Globus pallidus (tissue), 1 donor: Measurements from ENCODE around the gene CELSR1.

ENCODE experiments used
- DNase-seq: peaks from one replicate; pipeline ENCODE4 v3.0.0-alpha.2; 2015; ENCODE audit warnings: low spot score

The CELSR1 gene, protein sequence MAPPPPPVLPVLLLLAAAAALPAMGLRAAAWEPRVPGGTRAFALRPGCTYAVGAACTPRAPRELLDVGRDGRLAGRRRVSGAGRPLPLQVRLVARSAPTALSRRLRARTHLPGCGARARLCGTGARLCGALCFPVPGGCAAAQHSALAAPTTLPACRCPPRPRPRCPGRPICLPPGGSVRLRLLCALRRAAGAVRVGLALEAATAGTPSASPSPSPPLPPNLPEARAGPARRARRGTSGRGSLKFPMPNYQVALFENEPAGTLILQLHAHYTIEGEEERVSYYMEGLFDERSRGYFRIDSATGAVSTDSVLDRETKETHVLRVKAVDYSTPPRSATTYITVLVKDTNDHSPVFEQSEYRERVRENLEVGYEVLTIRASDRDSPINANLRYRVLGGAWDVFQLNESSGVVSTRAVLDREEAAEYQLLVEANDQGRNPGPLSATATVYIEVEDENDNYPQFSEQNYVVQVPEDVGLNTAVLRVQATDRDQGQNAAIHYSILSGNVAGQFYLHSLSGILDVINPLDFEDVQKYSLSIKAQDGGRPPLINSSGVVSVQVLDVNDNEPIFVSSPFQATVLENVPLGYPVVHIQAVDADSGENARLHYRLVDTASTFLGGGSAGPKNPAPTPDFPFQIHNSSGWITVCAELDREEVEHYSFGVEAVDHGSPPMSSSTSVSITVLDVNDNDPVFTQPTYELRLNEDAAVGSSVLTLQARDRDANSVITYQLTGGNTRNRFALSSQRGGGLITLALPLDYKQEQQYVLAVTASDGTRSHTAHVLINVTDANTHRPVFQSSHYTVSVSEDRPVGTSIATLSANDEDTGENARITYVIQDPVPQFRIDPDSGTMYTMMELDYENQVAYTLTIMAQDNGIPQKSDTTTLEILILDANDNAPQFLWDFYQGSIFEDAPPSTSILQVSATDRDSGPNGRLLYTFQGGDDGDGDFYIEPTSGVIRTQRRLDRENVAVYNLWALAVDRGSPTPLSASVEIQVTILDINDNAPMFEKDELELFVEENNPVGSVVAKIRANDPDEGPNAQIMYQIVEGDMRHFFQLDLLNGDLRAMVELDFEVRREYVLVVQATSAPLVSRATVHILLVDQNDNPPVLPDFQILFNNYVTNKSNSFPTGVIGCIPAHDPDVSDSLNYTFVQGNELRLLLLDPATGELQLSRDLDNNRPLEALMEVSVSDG (N-terminal part only)

GRCh38 chr22:46537225-46537945, at the start of gene CELSR1:
Gene CELSR1, minus strand, starts transcription at chr22:46537620. Its CDS starts 450 bp downstream, at chr22:46537170.
- DNase-seq = no peak

GRCh38 chr22:46587061-46587460, 49.6 kb upstream of the CELSR1 start:
- no peak for DNase-seq

GRCh38 chr22:46586531-46587011, 49.2 kb upstream of the CELSR1 start:
- no peak for DNase-seq

GRCh38 chr22:46586123-46586519, 48.7 kb upstream of the CELSR1 start:
- DNase-seq = no peak

- no peak for DNase-seq
Measured at GRCh38 chr22:46585340-46586122, 48.1 kb upstream of the CELSR1 start.

- DNase-seq = no peak
Measured at GRCh38 chr22:46584081-46584921, 46.9 kb upstream of the CELSR1 start.

DNA sequence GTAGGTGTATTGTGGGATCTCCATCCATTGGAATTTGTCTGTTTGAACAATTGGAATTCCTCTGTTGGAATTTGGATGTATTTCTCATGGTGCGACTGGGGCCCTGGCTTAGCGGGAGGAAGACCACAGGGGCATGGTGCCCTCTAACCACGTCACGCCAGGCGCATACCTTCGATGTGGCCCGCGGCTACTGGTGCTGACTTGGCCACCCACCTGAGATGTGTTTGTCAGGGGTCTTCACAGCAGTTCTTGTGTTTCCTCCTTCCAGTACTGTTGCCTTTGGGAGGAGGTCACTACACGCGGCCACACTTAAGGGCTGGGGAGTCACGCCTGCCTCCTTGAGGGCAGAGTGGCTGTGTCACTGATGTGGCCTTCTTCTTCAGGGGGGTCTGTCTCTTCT, 46.2 kb upstream of the CELSR1 start:
- no peak for DNase-seq

DNA sequence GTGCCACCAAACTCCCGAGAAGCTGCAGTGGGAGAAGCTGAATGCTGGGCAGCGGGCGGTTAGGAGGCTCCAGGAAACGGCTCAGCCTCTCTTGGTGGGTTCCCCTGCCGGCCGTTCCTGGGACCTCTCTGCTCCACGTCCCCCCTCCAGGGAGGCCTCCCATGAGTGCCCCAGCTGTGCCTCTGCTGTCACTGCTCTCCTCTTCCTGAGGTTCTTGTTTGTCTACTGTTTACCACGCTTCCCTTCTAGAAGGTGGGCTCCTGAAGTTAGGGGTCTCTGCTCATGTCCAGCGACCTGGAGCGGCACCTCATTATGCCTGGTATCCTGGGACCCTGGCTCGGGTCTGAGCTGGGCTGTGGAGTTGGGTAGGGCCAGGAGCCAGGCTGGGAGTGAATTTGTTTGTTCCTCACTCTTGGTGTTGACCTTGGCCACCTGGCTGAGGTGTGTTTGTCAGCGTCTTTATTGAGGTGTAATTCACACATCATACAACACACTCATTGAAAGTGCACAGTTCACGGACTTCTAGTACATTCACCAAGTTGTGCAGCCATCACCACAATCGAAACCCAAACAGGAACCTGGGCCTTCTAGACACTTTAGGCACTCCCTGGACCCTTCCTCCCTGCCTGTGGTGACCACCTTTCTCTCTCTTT, 45.0 kb upstream of the CELSR1 start:
- DNase-seq = no peak

DNA sequence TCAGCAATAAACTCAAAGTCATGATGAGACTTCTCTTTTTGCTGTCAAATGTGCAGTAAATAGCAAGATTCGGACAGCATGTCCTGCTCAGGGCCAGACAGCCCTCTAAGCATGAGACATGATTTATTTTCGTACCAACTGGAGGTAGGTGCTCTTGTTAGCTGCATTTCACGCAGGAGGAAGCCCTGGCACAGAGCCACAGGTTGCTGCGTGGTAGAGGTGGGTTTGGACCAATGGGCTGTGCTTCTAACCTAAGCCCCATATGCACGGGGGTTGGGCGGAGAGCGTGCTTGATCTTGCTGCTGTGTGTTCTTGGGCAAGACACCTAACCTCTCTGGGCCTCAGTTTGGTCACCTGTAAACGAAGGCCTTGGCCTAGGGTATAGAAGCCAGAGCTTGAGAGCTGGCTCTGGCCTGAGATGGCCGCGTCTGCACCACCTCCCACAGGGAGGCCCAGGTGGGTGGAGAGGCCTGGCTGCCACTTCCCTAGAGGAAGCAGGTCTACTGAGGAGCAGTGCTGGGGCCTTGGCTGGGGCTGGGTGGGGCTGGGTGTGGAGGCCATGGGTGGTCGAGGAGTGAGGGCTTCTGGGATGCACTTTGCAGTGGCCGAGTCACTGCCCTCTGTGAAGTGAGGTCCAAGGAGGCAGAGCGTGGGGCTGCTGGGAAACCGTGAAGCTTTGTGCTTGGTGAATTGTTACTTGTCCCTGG, 44.3 kb upstream of the CELSR1 start:
- no peak for DNase-seq

DNA sequence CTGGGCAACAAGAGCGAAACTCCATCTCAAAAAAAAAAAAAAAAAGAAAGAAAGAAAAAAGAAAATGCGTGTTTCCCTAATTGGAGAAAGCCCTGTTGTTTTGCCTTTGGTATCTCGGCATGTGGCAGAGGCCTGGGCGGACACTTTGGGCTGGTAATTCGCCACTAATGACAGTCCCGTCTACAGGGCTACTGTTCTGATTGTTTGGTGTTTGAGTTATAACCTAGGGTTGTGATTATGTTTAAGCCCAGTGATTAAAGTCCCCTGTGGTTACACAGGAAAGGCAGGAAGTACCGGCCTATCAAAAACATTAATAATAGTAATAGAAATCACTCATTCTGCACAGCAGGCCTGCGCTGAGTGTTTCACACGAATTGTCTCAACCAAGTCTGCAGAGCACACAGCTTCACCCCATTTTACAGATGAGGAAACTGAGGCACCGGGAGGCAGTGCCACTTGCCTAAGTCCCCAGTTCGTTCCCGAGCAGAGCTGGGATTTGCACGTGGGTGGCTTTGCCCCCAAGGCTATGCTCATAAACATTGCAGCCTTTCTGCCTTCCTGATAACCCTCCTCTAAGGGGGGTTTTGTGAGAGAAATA, 43.6 kb upstream of the CELSR1 start:
- no peak for DNase-seq

DNA sequence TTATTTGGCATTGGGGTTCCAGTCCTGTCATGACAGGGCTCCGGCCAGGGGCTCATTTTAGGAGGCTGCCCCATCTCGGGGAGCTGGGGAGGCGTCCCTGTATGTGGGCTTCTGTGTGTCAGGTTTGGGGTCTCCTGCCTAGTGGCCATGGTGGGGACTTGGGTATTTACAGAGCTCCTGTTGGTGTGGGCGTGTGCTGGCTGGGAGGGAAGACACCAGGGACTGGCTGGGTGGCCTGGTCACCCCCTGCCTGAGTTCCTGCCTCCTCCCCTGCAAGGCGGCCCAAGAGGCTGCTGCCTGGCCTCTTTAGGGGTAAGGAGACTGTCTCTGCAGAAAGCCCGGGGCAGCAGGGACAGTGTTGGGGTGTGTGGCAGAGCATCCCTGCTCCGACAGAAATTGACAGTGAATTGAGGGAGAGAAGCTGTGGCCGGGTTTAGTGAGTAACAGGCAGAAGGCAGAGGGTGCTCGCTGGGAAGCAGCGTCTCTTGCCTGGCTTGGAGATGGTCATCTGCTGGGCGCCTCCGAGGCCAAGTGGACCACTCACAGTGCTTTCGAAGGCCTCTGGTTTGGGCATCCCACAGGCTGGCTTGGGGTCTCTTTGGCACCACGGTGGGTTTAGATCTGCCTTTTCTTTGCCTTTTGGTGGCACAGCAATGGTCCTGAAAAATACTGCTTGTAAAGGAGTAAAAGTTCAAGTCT, 42.5 kb upstream of the CELSR1 start:
- DNase-seq = no peak

DNA sequence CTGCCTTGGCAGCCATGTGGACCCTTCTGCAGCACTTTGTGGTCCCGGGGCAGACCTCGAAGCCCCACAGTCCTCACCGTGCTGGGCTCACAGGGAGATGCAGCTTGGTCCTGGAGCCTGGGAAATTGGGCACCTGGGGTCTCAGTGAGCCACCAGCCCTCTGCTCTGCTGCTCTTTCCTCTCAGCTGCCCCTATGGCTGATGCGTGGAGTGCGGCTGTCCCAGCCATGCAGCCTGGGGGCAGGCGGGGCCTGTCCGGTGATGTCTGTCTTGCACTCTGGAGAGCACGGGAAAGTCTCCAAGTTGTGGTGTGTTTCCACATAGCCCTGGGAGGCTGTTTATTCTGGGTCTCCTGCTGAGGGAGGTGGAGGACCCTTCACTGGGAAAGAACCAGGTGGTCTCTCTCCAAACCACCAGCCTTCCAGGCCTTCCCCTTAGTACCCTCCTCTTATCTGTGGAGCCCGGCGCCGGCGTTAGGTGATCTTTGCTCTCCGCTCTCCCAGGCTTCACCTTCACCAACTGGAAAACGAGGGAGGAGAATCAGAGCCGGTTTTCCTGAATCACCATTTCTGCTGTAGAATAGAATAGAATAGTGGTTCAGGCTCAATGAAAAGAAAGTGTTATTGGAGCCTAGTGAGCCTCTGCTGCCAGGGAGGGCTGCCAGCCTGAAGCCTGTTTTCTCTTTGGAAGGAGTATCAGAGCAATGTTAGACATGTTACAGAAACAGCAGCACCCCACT, 41.6 kb upstream of the CELSR1 start:
- DNase-seq = no peak

- DNase-seq = no peak
Measured at GRCh38 chr22:46578251-46578823, 40.9 kb upstream of the CELSR1 start.

DNA sequence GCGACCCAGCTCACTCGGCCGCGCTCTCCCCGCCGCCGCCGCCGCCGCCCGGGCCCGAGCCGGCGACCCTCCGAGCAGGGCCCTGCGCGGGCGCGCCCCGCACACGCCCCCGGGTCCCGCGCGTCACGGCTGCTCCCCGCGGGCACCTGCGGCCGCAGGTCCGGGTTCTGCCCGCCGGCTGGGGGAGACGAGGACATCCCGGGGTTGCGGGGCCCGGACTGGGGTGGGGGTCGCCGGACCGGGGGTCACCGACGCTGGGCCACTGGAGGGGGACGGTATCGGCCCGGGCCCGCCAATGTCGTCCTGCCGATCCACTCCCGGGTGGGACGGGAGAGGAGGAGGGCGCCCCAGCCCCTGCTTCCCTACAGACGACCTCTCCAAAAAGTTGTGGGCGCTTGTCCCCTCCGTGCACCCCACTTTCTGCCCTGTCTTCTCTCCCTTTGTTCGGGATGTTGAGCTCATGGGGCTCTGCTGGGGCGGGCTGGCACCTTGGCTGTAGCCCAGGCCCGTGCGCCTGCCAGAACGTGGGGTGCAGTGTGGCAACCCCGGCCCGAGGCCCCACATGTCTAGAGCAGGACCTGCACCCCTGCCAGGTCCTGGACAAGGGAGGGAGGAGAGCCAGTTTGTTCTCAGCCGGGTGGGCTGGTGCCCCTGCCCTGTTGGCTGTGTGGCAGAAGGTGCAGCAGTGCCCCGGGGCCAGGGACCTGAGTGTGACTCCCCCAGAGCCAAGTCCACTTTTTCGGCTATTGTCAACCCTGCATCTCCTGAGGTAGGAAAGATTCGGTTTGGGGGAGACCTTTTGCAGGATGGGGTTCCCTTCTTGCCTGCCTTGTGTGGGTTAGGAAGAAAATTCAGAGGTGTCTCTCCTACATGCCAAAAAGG, 40.2 kb upstream of the CELSR1 start:
- DNase-seq = no peak

- DNase-seq = no peak
Measured at GRCh38 chr22:46576556-46577367, 39.3 kb upstream of the CELSR1 start.
